Transverse colon (tissue), 3 donors: ENCODE data around the gene NAGLU.

Experiments
- CTCF ChIP-seq, 5 experiments: fragments of 200-600 bp in 3 of 5; fragments of 450-650 bp in 2 of 5; sonication (generic) in 3 of 5; IDR thresholded peaks; 1 replicate in 2 of 5; 2 replicates in 3 of 5; pipeline ENCODE4 v1.5.1; 2016 to 2017; ENCODE audit warnings: antibody characterized with exemption in 5 of 5, inconsistent platforms in 3 of 5, mild to moderate bottlenecking in 2 of 5, moderate library complexity in 1 of 5
- POLR2A ChIP-seq: fragments of 450-650 bp; IDR thresholded peaks from one replicate; pipeline ENCODE4 v1.6.1; 2016; ENCODE audit warnings: antibody characterized with exemption, mild to moderate bottlenecking, moderate library complexity

GRCh38 chr17:42547698-42548069, 11.6 kb downstream of the NAGLU start:
- TF ChIP-seq CTCF (IDR thresholded peaks at IDR 0.05) = no peak
- no peak for TF ChIP-seq POLR2A
